Ishikawa (cell line): ENCODE results near the gene BBC3.

Source experiments
- EP300 ChIP-seq: IDR thresholded peaks from 2 replicates; pipeline ENCODE4 v1.6.1; 2012; ENCODE audit warnings: borderline replicate concordance
- NFIC ChIP-seq: IDR thresholded peaks from 2 replicates; pipeline ENCODE4 v1.6.1; 2012
- TAF1 ChIP-seq: IDR thresholded peaks from 2 replicates; pipeline ENCODE4 v1.6.1; 2012; ENCODE audit warnings: low read depth, mild to moderate bottlenecking

GRCh38 chr19:47172666-47173455 is 58.1 kb downstream of the BBC3 start:
- TF ChIP-seq NFIC (no peak), TAF1 (no peak), EP300 (no peak)
